ENCODE data around the gene DEDD. TPM values are rescaled to one million over a fixed set of nuclear protein-coding genes. Genes with fewer than 3 reads are reported as not detected.

The DEDD gene
- total RNA-seq, 1 experiment from 2014 or later, result 33.8 TPM

- Mint-ChIP-seq H3K4me3 (ENCODE audit: unreplicated experiment) (no peak overlapping the region), H3K4me1 (ENCODE audit: low read depth, unreplicated experiment) (no peaks in the 10 kb centered on the region), H3K27me3 (ENCODE audit: insufficient read depth, unreplicated experiment) (no peaks in the 10 kb centered on the region), H3K36me3 (ENCODE audit: insufficient read depth, unreplicated experiment) (no peaks in the 10 kb centered on the region), H3K27ac (ENCODE audit: unreplicated experiment) (no peak overlapping the region), H3K9me3 (ENCODE audit: unreplicated experiment) (no peaks in the 10 kb centered on the region)
- intact Hi-C loops (cut with micrococcal nuclease; ENCODE audit: unreplicated experiment), result no loop called here
- TF ChIP-seq CTCF (IDR thresholded peaks at IDR 0.05; ENCODE audit: insufficient read depth in 1 of 2, low read depth in 1 of 2, low read length in 1 of 2, severe bottlenecking in 1 of 2, unreplicated experiment in 1 of 2), result no peak
- Histone ChIP-seq H3K4me3 (ENCODE audit: low read depth, low read length) (no peak overlapping the region), H3K36me3 (ENCODE audit: control insufficient read depth, insufficient read depth, low read length) (no peaks in the 10 kb centered on the region), H3K4me1 (0 out of 2 replicates have a peak, but pooled peaks cover 4% of the 10 kb centered on the region), H3K9me3 (no peaks in the 10 kb centered on the region), H3K27me3 (replicated peaks; ENCODE audit: control insufficient read depth, insufficient read depth, low read length) (no peaks in the 10 kb centered on the region)
- ChIA-PET POLR2A (interaction anchor here (1.0 kb wide), 1 partner anchor 70 kb away, joined by 4 read pairs; the partner anchor contains the start of gene F11R), CTCF (no interaction called here)
- BruUV-seq (replicated peaks), result no TSS peak
- DNase-seq, result no peak
Observed at GRCh38 chr1:161091093-161091492, 41.4 kb downstream of the DEDD start.

GRCh38 chr1:161090617-161091016, 41.9 kb downstream of the DEDD start:
- H3K27ac Mint-ChIP-seq (ENCODE audit: unreplicated experiment), result no peak overlapping the region
- Histone ChIP-seq H3K4me1 (0 out of 2 replicates have a peak, but pooled peaks cover 4% of the 10 kb centered on the region), H3K36me3 (ENCODE audit: control insufficient read depth, insufficient read depth, low read length) (no peaks in the 10 kb centered on the region), H3K27me3 (replicated peaks; ENCODE audit: control insufficient read depth, insufficient read depth, low read length) (no peaks in the 10 kb centered on the region), H3K4me3 (ENCODE audit: low read depth, low read length) (no peak overlapping the region), H3K9me3 (no peaks in the 10 kb centered on the region)
- H3K4me3 Mint-ChIP-seq (ENCODE audit: unreplicated experiment), result no peak overlapping the region
- H3K4me1 Mint-ChIP-seq (ENCODE audit: low read depth, unreplicated experiment), result no peaks in the 10 kb centered on the region
- ChIA-PET POLR2A (interaction anchor here (1.0 kb wide), 1 partner anchor 70 kb away, joined by 4 read pairs; the partner anchor contains the start of gene F11R), CTCF (no interaction called here)
- BruUV-seq (replicated peaks), result no TSS peak
- no peaks in the 10 kb centered on the region for H3K9me3 Mint-ChIP-seq (ENCODE audit: unreplicated experiment)
- intact Hi-C loops (cut with micrococcal nuclease; ENCODE audit: unreplicated experiment), result no loop called here
- H3K36me3 Mint-ChIP-seq (ENCODE audit: insufficient read depth, unreplicated experiment), result no peaks in the 10 kb centered on the region
- no peak for TF ChIP-seq CTCF (IDR thresholded peaks at IDR 0.05; ENCODE audit: insufficient read depth in 1 of 2, low read depth in 1 of 2, low read length in 1 of 2, severe bottlenecking in 1 of 2, unreplicated experiment in 1 of 2)
- no peak for DNase-seq
- no peaks in the 10 kb centered on the region for H3K27me3 Mint-ChIP-seq (ENCODE audit: insufficient read depth, unreplicated experiment)

GRCh38 chr1:161089938-161090337, 42.5 kb downstream of the DEDD start:
- ChIA-PET POLR2A (no interaction called here), CTCF (no interaction called here)
- Histone ChIP-seq H3K4me1 (peaks cover 9% of the 10 kb centered on the region), H3K9me3 (no peaks in the 10 kb centered on the region), H3K4me3 (ENCODE audit: low read depth, low read length) (no peak overlapping the region), H3K36me3 (ENCODE audit: control insufficient read depth, insufficient read depth, low read length) (no peaks in the 10 kb centered on the region), H3K27me3 (replicated peaks; ENCODE audit: control insufficient read depth, insufficient read depth, low read length) (no peaks in the 10 kb centered on the region)
- BruUV-seq (replicated peaks), result no TSS peak
- no peak overlapping the region for H3K4me3 Mint-ChIP-seq (ENCODE audit: unreplicated experiment)
- H3K27ac Mint-ChIP-seq (ENCODE audit: unreplicated experiment), result no peak overlapping the region
- intact Hi-C loops (cut with micrococcal nuclease; ENCODE audit: unreplicated experiment), result no loop called here
- peaks cover 4% of the 10 kb centered on the region for H3K4me1 Mint-ChIP-seq (ENCODE audit: low read depth, unreplicated experiment)
- no peaks in the 10 kb centered on the region for H3K9me3 Mint-ChIP-seq (ENCODE audit: unreplicated experiment)
- no peaks in the 10 kb centered on the region for H3K36me3 Mint-ChIP-seq (ENCODE audit: insufficient read depth, unreplicated experiment)
- TF ChIP-seq CTCF (IDR thresholded peaks at IDR 0.05; ENCODE audit: insufficient read depth in 1 of 2, low read depth in 1 of 2, low read length in 1 of 2, severe bottlenecking in 1 of 2, unreplicated experiment in 1 of 2), result no peak
- no peak for DNase-seq
- H3K27me3 Mint-ChIP-seq (ENCODE audit: insufficient read depth, unreplicated experiment), result no peaks in the 10 kb centered on the region

Data from Caco-2 (cell line).